Endothelial cell of umbilical vein (primary cell): ENCODE results near the gene KISS1R.

Experiments
- EZH2 ChIP-seq: IDR thresholded peaks from 2 replicates; pipeline ENCODE4 v1.6.1; 2012; ENCODE audit warnings: borderline replicate concordance, low read depth, mild to moderate bottlenecking, moderate library complexity, low read length, inconsistent platforms; ENCODE audit not compliant: severe bottlenecking
- GATA2 ChIP-seq: IDR thresholded peaks from 2 replicates; pipeline ENCODE4 v1.7.0; 2011; ENCODE audit warnings: low read depth, mild to moderate bottlenecking, moderate library complexity, mixed read lengths, low read length; ENCODE audit not compliant: insufficient read length, insufficient read depth
- JUN ChIP-seq: IDR thresholded peaks from 2 replicates; pipeline ENCODE4 v1.6.1; 2011; ENCODE audit warnings: borderline replicate concordance, low read depth; ENCODE audit not compliant: insufficient read length, insufficient read depth
- MAX ChIP-seq: IDR thresholded peaks from 2 replicates; pipeline ENCODE4 v1.6.1; 2011; ENCODE audit not compliant: insufficient read depth, insufficient read length
- MYC ChIP-seq: IDR thresholded peaks from one replicate; pipeline ENCODE4 v1.6.1; 2011; ENCODE audit warnings: mild to moderate bottlenecking, low read depth, low read length
- POLR2A ChIP-seq: IDR thresholded peaks from 2 replicates; pipeline ENCODE4 v1.6.1; 2012; ENCODE audit warnings: low read depth, mild to moderate bottlenecking, control low read depth, low read length
- TF ChIP-seq, protein P1 (sequence below), 2 donors: IDR thresholded peaks; 1 replicate in 1 of 2; 2 replicates in 1 of 2; pipeline ENCODE4 v1.5.1; 2011; ENCODE audit warnings: low read length in 2 of 2, mild to moderate bottlenecking in 2 of 2, moderate library complexity in 2 of 2, control low read depth in 1 of 2, inconsistent platforms in 1 of 2, low read depth in 1 of 2; ENCODE audit not compliant: insufficient read depth in 1 of 2; ENCODE audit errors: extremely low read depth in 1 of 2

- TF ChIP-seq JUN (no peak), EZH2 (no peak), POLR2A (no peak), GATA2 (no peak), MYC (no peak), MAX (no peak)
- TF ChIP-seq, protein P1, sequence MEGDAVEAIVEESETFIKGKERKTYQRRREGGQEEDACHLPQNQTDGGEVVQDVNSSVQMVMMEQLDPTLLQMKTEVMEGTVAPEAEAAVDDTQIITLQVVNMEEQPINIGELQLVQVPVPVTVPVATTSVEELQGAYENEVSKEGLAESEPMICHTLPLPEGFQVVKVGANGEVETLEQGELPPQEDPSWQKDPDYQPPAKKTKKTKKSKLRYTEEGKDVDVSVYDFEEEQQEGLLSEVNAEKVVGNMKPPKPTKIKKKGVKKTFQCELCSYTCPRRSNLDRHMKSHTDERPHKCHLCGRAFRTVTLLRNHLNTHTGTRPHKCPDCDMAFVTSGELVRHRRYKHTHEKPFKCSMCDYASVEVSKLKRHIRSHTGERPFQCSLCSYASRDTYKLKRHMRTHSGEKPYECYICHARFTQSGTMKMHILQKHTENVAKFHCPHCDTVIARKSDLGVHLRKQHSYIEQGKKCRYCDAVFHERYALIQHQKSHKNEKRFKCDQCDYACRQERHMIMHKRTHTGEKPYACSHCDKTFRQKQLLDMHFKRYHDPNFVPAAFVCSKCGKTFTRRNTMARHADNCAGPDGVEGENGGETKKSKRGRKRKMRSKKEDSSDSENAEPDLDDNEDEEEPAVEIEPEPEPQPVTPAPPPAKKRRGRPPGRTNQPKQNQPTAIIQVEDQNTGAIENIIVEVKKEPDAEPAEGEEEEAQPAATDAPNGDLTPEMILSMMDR (IDR thresholded peaks at IDR 0.05; ENCODE audit: extremely low read depth in 1 of 2, insufficient read depth in 1 of 2, low read depth in 1 of 2, low read length in 2 of 2) = no peak
Measured at GRCh38 chr19:887599-887998, 29.5 kb upstream of the KISS1R start.
